8988T (cell line): ENCODE data around the gene ACOT7.

ENCODE experiments used
- DNase-seq: peaks from one replicate; pipeline ENCODE4 v3.0.0; 2011

Gene ACOT7

GRCh38 chr1:6280761-6281451 is 112.7 kb downstream of the ACOT7 start:
- peak; percentile 65 for DNase-seq

- no peak for DNase-seq
These were observed 113.8 kb downstream of the ACOT7 start for GRCh38 chr1:6279613-6280383.

- no peak for DNase-seq
These were observed 114.5 kb downstream of the ACOT7 start for GRCh38 chr1:6279066-6279465.

- no peak for DNase-seq
These were observed 115.3 kb downstream of the ACOT7 start for GRCh38 chr1:6278263-6278662.

- DNase-seq, result no peak
These were observed 116.6 kb downstream of the ACOT7 start for GRCh38 chr1:6276811-6277555.

GRCh38 chr1:6275826-6276782 is 117.5 kb downstream of the ACOT7 start:
- no peak for DNase-seq

- no peak for DNase-seq
These were observed 118.9 kb downstream of the ACOT7 start for GRCh38 chr1:6274622-6275139.

- no peak for DNase-seq
These were observed 119.5 kb downstream of the ACOT7 start for GRCh38 chr1:6274102-6274501.

GRCh38 chr1:6273380-6273891 is 120.1 kb downstream of the ACOT7 start:
- DNase-seq, result no peak

GRCh38 chr1:6272868-6273267 is 120.7 kb downstream of the ACOT7 start:
- DNase-seq, result no peak

GRCh38 chr1:6272452-6272851 is 121.1 kb downstream of the ACOT7 start:
- DNase-seq, result no peak

- DNase-seq, result no peak
These were observed 122.0 kb downstream of the ACOT7 start for GRCh38 chr1:6271554-6271953.

GRCh38 chr1:6271006-6271405 is 122.6 kb downstream of the ACOT7 start:
- no peak for DNase-seq

GRCh38 chr1:6270401-6270800 is 123.2 kb downstream of the ACOT7 start:
- no peak for DNase-seq

- DNase-seq, result no peak
These were observed 123.7 kb downstream of the ACOT7 start for GRCh38 chr1:6269720-6270400.

GRCh38 chr1:6269296-6269695 is 124.3 kb downstream of the ACOT7 start:
- no peak for DNase-seq

GRCh38 chr1:6268415-6268814 is 125.2 kb downstream of the ACOT7 start:
- no peak for DNase-seq

GRCh38 chr1:6267686-6268322 is 125.8 kb downstream of the ACOT7 start:
- DNase-seq, result no peak

- no peak for DNase-seq
These were observed 126.9 kb downstream of the ACOT7 start for GRCh38 chr1:6266641-6267040.

- no peak for DNase-seq
These were observed 128.4 kb downstream of the ACOT7 start for GRCh38 chr1:6265151-6265550.

- DNase-seq, result no peak
These were observed 129.9 kb downstream of the ACOT7 start for GRCh38 chr1:6263716-6264115.
